Fibroblast of mammary gland (primary cell): ENCODE data around the gene LRGUK.

Experiments
- DNase-seq: peaks from one replicate; pipeline ENCODE4 v3.0.0-alpha.2; 2010; ENCODE audit warnings: low read depth
- H3K4me3 ChIP-seq: 2 replicates; pipeline ENCODE4 v1.5.1; 2011; ENCODE audit warnings: low read depth, mild to moderate bottlenecking, low read length, moderate library complexity; ENCODE audit not compliant: control insufficient read depth
- CTCF ChIP-seq: conservative IDR thresholded peaks from 2 replicates; pipeline ENCODE4 v1.5.1; 2011; ENCODE audit warnings: low read depth, low read length, inconsistent platforms; ENCODE audit not compliant: control insufficient read depth, insufficient read depth

LRGUK gene

GRCh38 chr7:134311807-134312206, 184.7 kb downstream of the LRGUK start:
- no peak overlapping the region for H3K4me3 ChIP-seq
- DNase-seq, result no peak
- TF ChIP-seq CTCF, result no peak

DNA sequence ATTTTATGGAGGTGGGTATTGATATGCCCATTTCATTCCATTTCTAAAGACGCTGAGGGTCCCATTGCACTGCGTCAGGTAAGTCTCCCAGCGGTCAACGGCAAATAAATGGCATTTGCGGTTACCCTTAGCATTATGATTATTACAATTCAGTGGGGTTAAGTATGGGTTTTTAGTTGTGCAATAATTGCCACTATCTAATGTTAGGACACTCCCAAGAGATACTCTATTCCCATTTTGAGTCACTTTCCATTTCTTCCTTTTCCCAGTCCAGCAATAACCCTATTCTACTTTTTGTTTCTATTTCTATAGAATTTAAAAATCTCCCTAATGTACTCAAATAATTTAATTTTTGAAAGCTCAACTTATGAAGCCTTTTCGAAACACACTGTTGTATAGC, 185.6 kb downstream of the LRGUK start:
- TF ChIP-seq CTCF, result no peak
- no peak for DNase-seq
- H3K4me3 ChIP-seq, result no peak overlapping the region

DNA sequence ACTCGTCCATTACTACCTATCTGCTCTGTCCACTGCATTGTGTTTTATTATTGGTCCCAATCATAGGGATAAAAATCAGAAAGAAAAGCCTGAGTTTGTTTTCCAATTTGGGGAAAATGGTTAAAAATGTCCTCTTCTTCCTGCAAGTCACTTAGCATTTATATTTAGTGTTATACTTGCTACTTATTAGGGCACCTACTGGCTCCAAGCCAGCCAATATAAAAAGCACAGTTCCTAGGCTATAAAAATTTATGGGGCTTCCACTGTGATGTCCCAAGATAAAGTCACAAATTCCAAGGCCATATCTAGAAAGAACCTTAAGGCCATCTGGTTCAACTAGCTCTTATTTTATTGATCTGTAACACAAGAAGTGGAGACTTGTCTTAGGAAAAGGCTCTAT, 186.4 kb downstream of the LRGUK start:
- no peak for DNase-seq
- no peak overlapping the region for H3K4me3 ChIP-seq
- no peak for TF ChIP-seq CTCF
